GM12878 (cell line): ENCODE results near the gene ANKRD65. TPM values are rescaled to one million over a fixed set of nuclear protein-coding genes. Genes with fewer than 3 reads are reported as not detected.

Experiments used
- BACH1 ChIP-seq: fragments of 450-650 bp; IDR thresholded peaks from 2 replicates; pipeline ENCODE4 v1.6.1; 2017; ENCODE audit warnings: mild to moderate bottlenecking, borderline replicate concordance
- EED ChIP-seq: sonication (generic); IDR thresholded peaks from 2 replicates; pipeline ENCODE4 v1.6.1; 2016; ENCODE audit warnings: antibody characterized with exemption, low read depth
- EP300 ChIP-seq, 2 experiments: fragments of 150-350 bp in 1 of 2; IDR thresholded peaks; 2 replicates each; pipeline ENCODE4 v1.6.1; 2011 to 2012; ENCODE audit warnings: low read depth in 2 of 2, low read length in 2 of 2, borderline replicate concordance in 1 of 2, improper control_type of control experiment in 1 of 2, inconsistent platforms in 1 of 2; ENCODE audit not compliant: control insufficient read depth in 1 of 2
- EZH2 ChIP-seq: IDR thresholded peaks from 2 replicates; pipeline ENCODE4 v1.6.1; 2012; ENCODE audit warnings: low read depth, mild to moderate bottlenecking, control low read depth, inconsistent platforms, low read length, borderline replicate concordance; ENCODE audit not compliant: control insufficient read depth
- FOXK2 ChIP-seq: fragments of 450-650 bp; IDR thresholded peaks from 2 replicates; pipeline ENCODE4 v1.6.1; 2017; ENCODE audit warnings: mild to moderate bottlenecking, moderate library complexity
- HDAC2 ChIP-seq: fragments of 200-600 bp; sonication (generic); IDR thresholded peaks from 2 replicates; pipeline ENCODE4 v1.6.1; 2017
- IKZF2 ChIP-seq, 2 experiments: fragments of 450-650 bp; IDR thresholded peaks; 2 replicates each; pipeline ENCODE4 v1.6.1; 2017; ENCODE audit warnings: mild to moderate bottlenecking in 2 of 2, moderate library complexity in 2 of 2
- MEF2A ChIP-seq: IDR thresholded peaks from 2 replicates; pipeline ENCODE4 v1.6.1; 2011; ENCODE audit warnings: low read depth, mild to moderate bottlenecking, low read length, moderate library complexity; ENCODE audit not compliant: insufficient read depth
- NFYB ChIP-seq: IDR thresholded peaks from 2 replicates; pipeline ENCODE4 v1.6.1; 2011; ENCODE audit warnings: low read depth, mild to moderate bottlenecking, low read length, improper control_type of control experiment, moderate library complexity; ENCODE audit not compliant: insufficient read depth
- RELA ChIP-seq: fragments of 450-650 bp; IDR thresholded peaks from 2 replicates; pipeline ENCODE4 v1.8.0; 2014; ENCODE audit warnings: borderline replicate concordance; ENCODE audit not compliant: partially characterized antibody
- REST ChIP-seq: IDR thresholded peaks from 2 replicates; pipeline ENCODE4 v1.6.1; 2012; ENCODE audit warnings: mild to moderate bottlenecking, low read depth, low read length
- SIN3A ChIP-seq: IDR thresholded peaks from 2 replicates; pipeline ENCODE4 v1.6.1; 2012; ENCODE audit warnings: low read depth, low read length, improper control_type of control experiment
- SMC3 ChIP-seq: IDR thresholded peaks from 2 replicates; pipeline ENCODE4 v1.6.1; 2011; ENCODE audit warnings: low read length, improper control_type of control experiment, borderline replicate concordance
- TAF1 ChIP-seq: IDR thresholded peaks from 2 replicates; pipeline ENCODE4 v1.6.1; 2011; ENCODE audit warnings: mild to moderate bottlenecking, low read depth, low read length, borderline replicate concordance
- YY1 ChIP-seq: IDR thresholded peaks from 2 replicates; pipeline ENCODE4 v1.6.1; 2011; ENCODE audit warnings: low read depth, mild to moderate bottlenecking, low read length
- polyA plus RNA-seq, 11 experiments: library from polyadenylated mRNA; depleted of rRNA in 4 of 11; unstranded in 6 of 11; stranded (reverse) in 5 of 11; fragments of >200 nt; fragmentation: Nextera tagmentation in 4 of 11; fragmentation: Illumina TruSeq in 1 of 11; extraction: Ambion mirVana in 4 of 11; extraction: Trizol in 1 of 11; gene quantifications; 1 replicate in 1 of 11; 2 replicates in 10 of 11; pipeline versions ENCODE4 v1.2.1 to v1.2.3, GENCODE V29; 2011 to 2016; ENCODE audit warnings: inconsistent platforms in 2 of 11, missing spikeins in 2 of 11, low read depth in 1 of 11
- total RNA-seq, 4 experiments: library from RNA; depleted of rRNA in 3 of 4; stranded (reverse); fragments of >200 nt in 3 of 4; fragmentation: Illumina TruSeq in 1 of 4; extraction: Trizol in 1 of 4; gene quantifications; 2 replicates each; pipeline versions ENCODE4 v1.2.1 to v1.2.3, GENCODE V29; 2013 to 2021
- TF ChIP-seq, protein P1 (sequence below): fragments of 150-350 bp; IDR thresholded peaks from 2 replicates; pipeline ENCODE4 v1.6.1; 2016; ENCODE audit warnings: low read depth, low read length
- TF ChIP-seq, protein P2 (sequence below): IDR thresholded peaks from 2 replicates; pipeline ENCODE4 v1.6.1; 2011; ENCODE audit warnings: borderline replicate concordance, low read depth, mild to moderate bottlenecking, moderate library complexity, mixed read lengths, low read length; ENCODE audit not compliant: insufficient read depth; ENCODE audit errors: extremely low read length
- TF ChIP-seq, protein P3 (sequence below): fragments of 450-650 bp; formaldehyde crosslinking; IDR thresholded peaks from 2 replicates; pipeline ENCODE4 v1.4.0; 2020; ENCODE audit warnings: mild to moderate bottlenecking, moderate library complexity

The ANKRD65 gene
- total and polyA plus RNA-seq, 10 of the 15 experiments (the other 5 are each of a cell fraction or from before 2014, with no cell fraction given) = 0.05 to 2.8 (median 0.37) TPM

- TF ChIP-seq, protein P1, sequence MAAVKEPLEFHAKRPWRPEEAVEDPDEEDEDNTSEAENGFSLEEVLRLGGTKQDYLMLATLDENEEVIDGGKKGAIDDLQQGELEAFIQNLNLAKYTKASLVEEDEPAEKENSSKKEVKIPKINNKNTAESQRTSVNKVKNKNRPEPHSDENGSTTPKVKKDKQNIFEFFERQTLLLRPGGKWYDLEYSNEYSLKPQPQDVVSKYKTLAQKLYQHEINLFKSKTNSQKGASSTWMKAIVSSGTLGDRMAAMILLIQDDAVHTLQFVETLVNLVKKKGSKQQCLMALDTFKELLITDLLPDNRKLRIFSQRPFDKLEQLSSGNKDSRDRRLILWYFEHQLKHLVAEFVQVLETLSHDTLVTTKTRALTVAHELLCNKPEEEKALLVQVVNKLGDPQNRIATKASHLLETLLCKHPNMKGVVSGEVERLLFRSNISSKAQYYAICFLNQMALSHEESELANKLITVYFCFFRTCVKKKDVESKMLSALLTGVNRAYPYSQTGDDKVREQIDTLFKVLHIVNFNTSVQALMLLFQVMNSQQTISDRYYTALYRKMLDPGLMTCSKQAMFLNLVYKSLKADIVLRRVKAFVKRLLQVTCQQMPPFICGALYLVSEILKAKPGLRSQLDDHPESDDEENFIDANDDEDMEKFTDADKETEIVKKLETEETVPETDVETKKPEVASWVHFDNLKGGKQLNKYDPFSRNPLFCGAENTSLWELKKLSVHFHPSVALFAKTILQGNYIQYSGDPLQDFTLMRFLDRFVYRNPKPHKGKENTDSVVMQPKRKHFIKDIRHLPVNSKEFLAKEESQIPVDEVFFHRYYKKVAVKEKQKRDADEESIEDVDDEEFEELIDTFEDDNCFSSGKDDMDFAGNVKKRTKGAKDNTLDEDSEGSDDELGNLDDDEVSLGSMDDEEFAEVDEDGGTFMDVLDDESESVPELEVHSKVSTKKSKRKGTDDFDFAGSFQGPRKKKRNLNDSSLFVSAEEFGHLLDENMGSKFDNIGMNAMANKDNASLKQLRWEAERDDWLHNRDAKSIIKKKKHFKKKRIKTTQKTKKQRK = peak; percentile 11; the same call in 1 of the 2 replicates
- TF ChIP-seq FOXK2 = no peak
- TF ChIP-seq REST = no peak
- TF ChIP-seq TAF1 = peak; percentile 78; the same call in 1 of the 2 replicates
- TF ChIP-seq RELA = peak; percentile 8
- peak; percentile 98 for TF ChIP-seq NFYB
- 0 out of 2 replicates have a peak, but pooled peaks have one; percentile 7 for TF ChIP-seq MEF2A
- TF ChIP-seq EZH2 = no peak
- TF ChIP-seq EP300 (IDR thresholded peaks at IDR 0.05; ENCODE audit: borderline replicate concordance in 1 of 2, control insufficient read depth in 1 of 2, low read depth in 2 of 2, low read length in 2 of 2) = no peak
- peak; percentile 61 for TF ChIP-seq BACH1
- TF ChIP-seq, protein P2, sequence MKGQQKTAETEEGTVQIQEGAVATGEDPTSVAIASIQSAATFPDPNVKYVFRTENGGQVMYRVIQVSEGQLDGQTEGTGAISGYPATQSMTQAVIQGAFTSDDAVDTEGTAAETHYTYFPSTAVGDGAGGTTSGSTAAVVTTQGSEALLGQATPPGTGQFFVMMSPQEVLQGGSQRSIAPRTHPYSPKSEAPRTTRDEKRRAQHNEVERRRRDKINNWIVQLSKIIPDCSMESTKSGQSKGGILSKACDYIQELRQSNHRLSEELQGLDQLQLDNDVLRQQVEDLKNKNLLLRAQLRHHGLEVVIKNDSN = no peak
- TF ChIP-seq, protein P3, sequence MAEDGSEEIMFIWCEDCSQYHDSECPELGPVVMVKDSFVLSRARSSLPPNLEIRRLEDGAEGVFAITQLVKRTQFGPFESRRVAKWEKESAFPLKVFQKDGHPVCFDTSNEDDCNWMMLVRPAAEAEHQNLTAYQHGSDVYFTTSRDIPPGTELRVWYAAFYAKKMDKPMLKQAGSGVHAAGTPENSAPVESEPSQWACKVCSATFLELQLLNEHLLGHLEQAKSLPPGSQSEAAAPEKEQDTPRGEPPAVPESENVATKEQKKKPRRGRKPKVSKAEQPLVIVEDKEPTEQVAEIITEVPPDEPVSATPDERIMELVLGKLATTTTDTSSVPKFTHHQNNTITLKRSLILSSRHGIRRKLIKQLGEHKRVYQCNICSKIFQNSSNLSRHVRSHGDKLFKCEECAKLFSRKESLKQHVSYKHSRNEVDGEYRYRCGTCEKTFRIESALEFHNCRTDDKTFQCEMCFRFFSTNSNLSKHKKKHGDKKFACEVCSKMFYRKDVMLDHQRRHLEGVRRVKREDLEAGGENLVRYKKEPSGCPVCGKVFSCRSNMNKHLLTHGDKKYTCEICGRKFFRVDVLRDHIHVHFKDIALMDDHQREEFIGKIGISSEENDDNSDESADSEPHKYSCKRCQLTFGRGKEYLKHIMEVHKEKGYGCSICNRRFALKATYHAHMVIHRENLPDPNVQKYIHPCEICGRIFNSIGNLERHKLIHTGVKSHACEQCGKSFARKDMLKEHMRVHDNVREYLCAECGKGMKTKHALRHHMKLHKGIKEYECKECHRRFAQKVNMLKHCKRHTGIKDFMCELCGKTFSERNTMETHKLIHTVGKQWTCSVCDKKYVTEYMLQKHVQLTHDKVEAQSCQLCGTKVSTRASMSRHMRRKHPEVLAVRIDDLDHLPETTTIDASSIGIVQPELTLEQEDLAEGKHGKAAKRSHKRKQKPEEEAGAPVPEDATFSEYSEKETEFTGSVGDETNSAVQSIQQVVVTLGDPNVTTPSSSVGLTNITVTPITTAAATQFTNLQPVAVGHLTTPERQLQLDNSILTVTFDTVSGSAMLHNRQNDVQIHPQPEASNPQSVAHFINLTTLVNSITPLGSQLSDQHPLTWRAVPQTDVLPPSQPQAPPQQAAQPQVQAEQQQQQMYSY (CRISPR knock-in tag) = no peak
- no peak for TF ChIP-seq IKZF2 (IDR thresholded peaks at IDR 0.05)
- peak; percentile 96 for TF ChIP-seq YY1
- no peak for TF ChIP-seq SMC3
- TF ChIP-seq SIN3A = peak; percentile 58
- TF ChIP-seq EED = no peak
- TF ChIP-seq HDAC2 = no peak
Observed at GRCh38 chr1:1399187-1399871, 21.7 kb downstream of the ANKRD65 start, which contains the start of gene CCNL2 (continued).
